Esophagus squamous epithelium (tissue), 5 donors: ENCODE measurements around the gene P2RY6. TPM values are rescaled to one million over a fixed set of nuclear protein-coding genes. Genes with fewer than 3 reads are reported as not detected.

ENCODE experiments used
- DNase-seq: peaks from one replicate; lab custom pipeline; 2025; lab: John Stamatoyannopoulos, UW
- H3K27ac ChIP-seq, 4 donors: fragments of 200-600 bp; sonication (generic); one replicate each; pipeline ENCODE4 v1.5.1; 2016 to 2019; ENCODE audit warnings: mild to moderate bottlenecking in 1 of 4
- H3K27me3 ChIP-seq, 4 donors: fragments of 200-600 bp; sonication (generic); 1 replicate in 3 of 4; 2 replicates in 1 of 4; pipeline versions ENCODE4 v1.5.1 to v1.6.0; 2017 to 2021; ENCODE audit warnings: antibody characterized with exemption in 1 of 4
- H3K36me3 ChIP-seq, 3 donors: fragments of 200-600 bp; sonication (generic); one replicate each; pipeline ENCODE4 v1.5.1; 2016 to 2019
- H3K4me1 ChIP-seq, 3 donors: fragments of 200-600 bp; sonication (generic); one replicate each; pipeline ENCODE4 v1.5.1; 2017 to 2019
- H3K4me3 ChIP-seq, 4 donors: fragments of 200-600 bp; sonication (generic); 1 replicate in 3 of 4; 2 replicates in 1 of 4; pipeline ENCODE4 v1.5.1; 2016 to 2019; ENCODE audit warnings: mild to moderate bottlenecking in 2 of 4, moderate library complexity in 1 of 4
- H3K9me3 ChIP-seq, 3 donors: fragments of 200-600 bp; sonication (generic); one replicate each; pipeline ENCODE4 v1.5.1; 2016 to 2019
- POLR2A ChIP-seq, 4 donors: fragments of 450-650 bp; IDR thresholded peaks; one replicate each; pipeline ENCODE4 v1.6.1; 2017; ENCODE audit warnings: antibody characterized with exemption in 4 of 4, mild to moderate bottlenecking in 4 of 4, moderate library complexity in 3 of 4
- WGBS, 2 donors: methylation state at CpG; one replicate each; pipeline ENCODE4 v1.1.5; 2018; 5-methylcytosine and 5-hydroxymethylcytosine counted together
- intact Hi-C: fragments of 100-400 bp; cut with DNase I; formaldehyde crosslinking; loops from one replicate; pipeline ENCODE4 v1.15.0; 2022
- total RNA-seq, 4 donors: library from RNA; depleted of rRNA; stranded (reverse); fragments of >200 nt; gene quantifications; one replicate each; pipeline ENCODE4 v1.1.0, GENCODE V29; 2016
- TF ChIP-seq, protein P1 (sequence below), 6 experiments: fragments of 450-650 bp in 4 of 6; fragments of 200-600 bp in 2 of 6; sonication (generic) in 2 of 6; IDR thresholded peaks; one replicate each; pipeline ENCODE4 v1.5.1; 2016 to 2019; ENCODE audit warnings: antibody characterized with exemption in 6 of 6, mild to moderate bottlenecking in 4 of 6, moderate library complexity in 4 of 6
- donor health status: DM: yes; HTN: yes; CAD: no.

P2RY6 gene
- total RNA-seq, 4 donors from 2014 or later, result 0.26 to 3.6 (median 1.3) TPM

- Histone ChIP-seq H3K27me3 (peaks cover 0 to 15% (median 0%) of the 10 kb centered on the region in 4 donors), H3K36me3 (peaks cover 0 to 15% (median 0%) of the 10 kb centered on the region in 3 donors), H3K4me3 (no peak overlapping the region), H3K27ac (no peak overlapping the region), H3K4me1 (peaks cover 11 to 58% (median 13%) of the 10 kb centered on the region in 3 donors), H3K9me3 (no peaks in the 10 kb centered on the region)
- no peak for DNase-seq
- intact Hi-C loops, result no loop called here
- TF ChIP-seq, protein P1, sequence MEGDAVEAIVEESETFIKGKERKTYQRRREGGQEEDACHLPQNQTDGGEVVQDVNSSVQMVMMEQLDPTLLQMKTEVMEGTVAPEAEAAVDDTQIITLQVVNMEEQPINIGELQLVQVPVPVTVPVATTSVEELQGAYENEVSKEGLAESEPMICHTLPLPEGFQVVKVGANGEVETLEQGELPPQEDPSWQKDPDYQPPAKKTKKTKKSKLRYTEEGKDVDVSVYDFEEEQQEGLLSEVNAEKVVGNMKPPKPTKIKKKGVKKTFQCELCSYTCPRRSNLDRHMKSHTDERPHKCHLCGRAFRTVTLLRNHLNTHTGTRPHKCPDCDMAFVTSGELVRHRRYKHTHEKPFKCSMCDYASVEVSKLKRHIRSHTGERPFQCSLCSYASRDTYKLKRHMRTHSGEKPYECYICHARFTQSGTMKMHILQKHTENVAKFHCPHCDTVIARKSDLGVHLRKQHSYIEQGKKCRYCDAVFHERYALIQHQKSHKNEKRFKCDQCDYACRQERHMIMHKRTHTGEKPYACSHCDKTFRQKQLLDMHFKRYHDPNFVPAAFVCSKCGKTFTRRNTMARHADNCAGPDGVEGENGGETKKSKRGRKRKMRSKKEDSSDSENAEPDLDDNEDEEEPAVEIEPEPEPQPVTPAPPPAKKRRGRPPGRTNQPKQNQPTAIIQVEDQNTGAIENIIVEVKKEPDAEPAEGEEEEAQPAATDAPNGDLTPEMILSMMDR (IDR thresholded peaks at IDR 0.05), result no peak
- no peak for TF ChIP-seq POLR2A (IDR thresholded peaks at IDR 0.05)
- 69 to 80% methylated on average over 5 of the region's 5 CpGs for WGBS, 2 donors
These were observed 73.5 kb downstream of the P2RY6 start for GRCh38 chr11:73345481-73346160.

- DNase-seq, result no peak
- Histone ChIP-seq H3K9me3 (no peaks in the 10 kb centered on the region), H3K4me3 (no peak overlapping the region), H3K36me3 (peaks cover 0 to 15% (median 0%) of the 10 kb centered on the region in 3 donors), H3K27me3 (peaks cover 0 to 15% (median 0%) of the 10 kb centered on the region in 4 donors), H3K4me1 (peaks cover 15 to 58% (median 17%) of the 10 kb centered on the region in 3 donors), H3K27ac (no peak overlapping the region)
- intact Hi-C loops, result no loop called here
- WGBS, 2 donors, result 74 to 75% methylated on average over 7 to 9 of the region's 10 CpGs
- TF ChIP-seq POLR2A (IDR thresholded peaks at IDR 0.05), result no peak
- TF ChIP-seq, protein P1 (IDR thresholded peaks at IDR 0.05), result no peak
These were observed 74.2 kb downstream of the P2RY6 start for GRCh38 chr11:73346186-73346935.

- intact Hi-C loops, result no loop called here
- no peak overlapping the region for H3K4me3 ChIP-seq
- TF ChIP-seq, protein P1 (IDR thresholded peaks at IDR 0.05), result no peak
- no peak for TF ChIP-seq POLR2A (IDR thresholded peaks at IDR 0.05)
- H3K36me3 ChIP-seq, result peaks cover 0 to 15% (median 0%) of the 10 kb centered on the region in 3 donors
- H3K9me3 ChIP-seq, result no peaks in the 10 kb centered on the region
- peaks cover 15 to 54% (median 17%) of the 10 kb centered on the region in 3 donors for H3K4me1 ChIP-seq
- DNase-seq, result no peak
- peaks cover 0 to 15% (median 0%) of the 10 kb centered on the region in 4 donors for H3K27me3 ChIP-seq
- WGBS, 2 donors, result 90 to 94% methylated on average over 3 to 6 of the region's 12 CpGs
- no peak overlapping the region for H3K27ac ChIP-seq
These were observed 74.9 kb downstream of the P2RY6 start for GRCh38 chr11:73347067-73347466.

Other genes with a start within 250 kb of the P2RY6 start
- 10 to 100 TPM in 1 of 4 donors, 1 to 10 TPM in 3; 4.1 to 12.8 (median 6.8) TPM for gene FCHSD2, start 130.0 kb upstream of the P2RY6 start, total RNA-seq
- gene P2RY2, start 54.1 kb upstream of the P2RY6 start, total RNA-seq, result 10 to 100 TPM; 36.2 to 50.3 (median 43.8) TPM
- gene ARHGEF17, start 35.9 kb downstream of the P2RY6 start, total RNA-seq, result 10 to 100 TPM in 1 of 4 donors, 1 to 10 TPM in 3; 3.2 to 23.1 (median 5.4) TPM
- gene RELT, start 104.1 kb downstream of the P2RY6 start, total RNA-seq, result 1 to 10 TPM; 3.7 to 8.8 (median 5.3) TPM